GM18519 (cell line): ENCODE data around the gene TCEAL4.
A peak's percentile ranks its signal among the peaks of the same experiment; 100 is the strongest.

Experiments used
- ATAC-seq: cut with Tn5 transposase; IDR thresholded peaks from one replicate; pipeline ENCODE4 v1.9.1; 2021; ENCODE audit warnings: mild to moderate bottlenecking, moderate library complexity; ENCODE audit not compliant: unreplicated experiment, low FRiP score

TCEAL4 gene

GRCh38 chrX:103585411-103586313 is at the start of gene TCEAL4:
TCEAL4 (plus strand) TSS chrX:103585515; CDS start chrX:103586676, 1,161 bp downstream.
- peak; percentile 56 for ATAC-seq

DNA sequence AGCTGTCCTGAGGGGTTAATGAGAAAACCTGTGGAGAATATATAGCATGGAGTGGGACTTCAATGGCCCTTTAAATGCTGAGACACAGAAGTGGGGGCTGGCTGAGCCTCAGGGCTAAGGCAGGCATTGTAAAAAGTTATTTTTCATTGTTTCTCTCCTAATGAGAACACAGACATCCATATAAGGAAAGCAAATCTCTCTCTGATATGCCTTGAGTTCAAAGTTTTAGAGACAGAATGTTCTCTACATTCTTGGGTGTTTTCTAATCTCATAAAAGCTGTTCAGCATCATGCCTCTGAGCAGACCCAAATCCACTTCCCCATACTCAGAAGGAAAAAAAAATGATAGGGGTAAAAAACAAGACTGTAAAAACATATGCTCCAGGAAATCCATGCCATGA is 49.2 kb upstream of the TCEAL4 start:
- no peak for ATAC-seq

- no peak for ATAC-seq
Observed at GRCh38 chrX:103536732-103537131, 48.6 kb upstream of the TCEAL4 start.

DNA sequence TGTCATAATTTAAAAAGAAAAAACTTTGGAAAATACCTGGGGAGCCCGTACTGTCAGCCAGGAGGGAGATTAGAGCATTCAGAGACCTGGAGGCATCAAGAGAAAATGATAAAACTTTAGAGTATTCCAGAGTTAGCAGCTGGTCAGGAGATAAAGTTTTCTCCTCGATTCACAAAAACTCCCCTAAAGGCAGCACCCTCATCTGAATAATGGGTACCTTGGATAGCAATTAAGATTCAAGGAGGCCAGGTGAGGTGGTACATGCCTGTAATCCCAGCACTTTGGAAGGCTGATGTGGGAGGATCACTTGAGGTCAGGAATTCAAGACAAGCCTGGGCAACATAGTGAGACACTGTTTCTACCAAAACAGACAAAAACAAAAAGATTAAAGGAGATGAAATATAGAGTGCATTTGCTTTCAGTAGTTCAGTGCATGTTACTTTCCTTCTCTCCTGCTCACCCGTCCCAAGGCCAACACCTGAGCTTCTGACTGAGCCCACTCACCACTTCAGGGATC is 47.4 kb upstream of the TCEAL4 start:
- no peak for ATAC-seq

DNA sequence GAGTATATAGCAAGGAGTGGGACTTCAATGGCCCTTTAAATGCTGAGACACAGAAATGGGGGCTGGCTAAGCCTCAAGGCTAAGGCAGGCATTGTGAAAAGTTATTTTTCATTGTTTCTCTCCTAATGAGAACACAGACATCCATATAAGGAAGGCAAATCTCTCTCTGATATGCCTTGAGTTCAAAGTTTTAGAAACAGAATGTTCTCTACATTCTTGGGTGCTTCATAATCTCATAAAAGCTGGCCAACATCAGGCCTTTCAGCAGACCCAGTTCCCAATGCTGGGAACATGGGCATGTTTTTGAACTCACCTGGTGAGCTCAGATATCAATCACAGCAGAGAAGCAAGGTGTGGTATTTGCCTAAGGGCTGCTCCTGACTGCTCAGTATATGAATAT is 46.6 kb upstream of the TCEAL4 start:
- no peak for ATAC-seq

GRCh38 chrX:103539695-103540094 is 45.6 kb upstream of the TCEAL4 start:
- no peak for ATAC-seq

DNA sequence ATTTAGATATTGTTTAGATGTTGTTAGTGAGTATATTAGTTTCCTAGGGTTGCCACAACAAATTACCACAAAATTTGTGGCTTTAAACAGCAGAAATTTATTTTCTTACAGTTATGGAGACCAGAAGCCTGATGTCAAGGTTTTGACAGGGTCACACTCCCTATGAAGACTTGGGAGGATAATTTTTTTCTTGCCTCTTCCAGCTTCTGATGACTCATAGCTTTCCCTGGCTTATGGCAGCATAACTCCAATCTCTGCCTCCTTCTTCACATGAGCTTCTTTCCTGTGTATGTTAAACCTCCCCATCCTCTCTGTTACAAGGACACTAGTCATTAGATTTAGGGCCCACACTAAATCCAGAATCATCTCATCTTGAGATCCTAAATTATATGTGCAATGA is 45.2 kb upstream of the TCEAL4 start:
- no peak for ATAC-seq

DNA sequence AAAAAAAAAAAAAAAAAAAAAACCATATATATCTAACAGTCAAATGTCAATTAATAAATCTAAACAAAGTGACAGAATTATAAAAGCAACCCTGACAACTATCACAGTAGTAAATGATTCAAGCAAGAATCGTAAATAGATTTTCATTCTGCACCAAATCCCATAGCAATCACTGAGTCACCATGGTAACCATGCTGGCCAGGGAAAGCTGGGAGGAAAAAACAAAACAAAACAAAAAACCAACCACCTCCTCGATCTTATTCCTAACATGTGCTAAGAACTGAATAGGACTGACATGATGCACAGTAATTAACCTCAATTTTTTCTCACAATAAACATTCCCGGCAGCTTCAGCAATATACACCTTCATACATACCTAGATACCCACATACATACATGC is 35.4 kb upstream of the TCEAL4 start:
- no peak for ATAC-seq

DNA sequence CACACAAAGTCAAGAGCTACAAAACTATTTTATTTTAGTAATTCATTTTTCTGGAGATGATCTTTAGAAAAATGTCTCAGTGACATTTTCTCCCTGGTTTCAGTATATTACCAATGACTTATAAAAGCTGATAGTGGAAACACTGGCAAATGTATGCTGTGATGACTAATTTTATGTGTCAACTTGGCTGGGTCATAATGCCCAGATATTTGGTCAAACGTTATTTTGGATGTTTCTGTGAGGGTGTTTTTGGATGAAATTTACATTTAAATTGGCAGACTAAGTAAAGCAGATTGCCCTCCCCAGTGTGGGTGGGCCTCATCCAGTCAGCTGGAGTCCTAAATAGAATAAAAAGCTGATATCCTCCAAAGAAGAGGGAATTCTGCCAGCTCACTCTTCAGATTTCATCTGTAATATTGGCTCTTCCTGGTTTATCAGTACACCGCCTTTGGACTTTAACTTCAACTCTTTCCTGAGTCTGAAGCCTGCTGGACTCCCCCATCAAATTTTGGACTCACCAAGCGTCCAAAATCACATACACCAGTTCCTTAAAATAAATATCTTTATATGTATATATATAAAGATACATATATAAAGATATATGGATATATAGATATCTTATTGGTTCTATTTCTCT is 34.8 kb upstream of the TCEAL4 start:
- no peak for ATAC-seq

DNA sequence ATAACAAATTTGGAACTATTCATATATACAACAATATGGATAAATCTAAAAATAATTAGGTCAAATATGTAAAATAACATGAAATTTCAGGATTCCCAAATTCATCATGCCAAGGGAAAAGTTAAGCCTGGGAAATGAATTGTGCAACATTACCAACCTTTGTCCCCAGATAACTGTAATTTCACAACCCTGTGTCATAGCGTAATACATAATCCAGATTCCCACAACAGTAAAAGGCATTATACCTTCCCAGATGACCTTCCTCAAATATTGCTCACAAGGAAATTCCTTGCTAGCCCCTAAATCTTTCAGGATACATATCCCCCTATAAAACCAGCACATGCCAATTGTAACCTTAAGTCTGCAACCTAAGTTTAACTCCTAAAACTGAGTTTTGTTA is 33.1 kb upstream of the TCEAL4 start:
- ATAC-seq = no peak

GRCh38 chrX:103554687-103555424 is 30.5 kb upstream of the TCEAL4 start:
- ATAC-seq = peak; percentile 91

DNA sequence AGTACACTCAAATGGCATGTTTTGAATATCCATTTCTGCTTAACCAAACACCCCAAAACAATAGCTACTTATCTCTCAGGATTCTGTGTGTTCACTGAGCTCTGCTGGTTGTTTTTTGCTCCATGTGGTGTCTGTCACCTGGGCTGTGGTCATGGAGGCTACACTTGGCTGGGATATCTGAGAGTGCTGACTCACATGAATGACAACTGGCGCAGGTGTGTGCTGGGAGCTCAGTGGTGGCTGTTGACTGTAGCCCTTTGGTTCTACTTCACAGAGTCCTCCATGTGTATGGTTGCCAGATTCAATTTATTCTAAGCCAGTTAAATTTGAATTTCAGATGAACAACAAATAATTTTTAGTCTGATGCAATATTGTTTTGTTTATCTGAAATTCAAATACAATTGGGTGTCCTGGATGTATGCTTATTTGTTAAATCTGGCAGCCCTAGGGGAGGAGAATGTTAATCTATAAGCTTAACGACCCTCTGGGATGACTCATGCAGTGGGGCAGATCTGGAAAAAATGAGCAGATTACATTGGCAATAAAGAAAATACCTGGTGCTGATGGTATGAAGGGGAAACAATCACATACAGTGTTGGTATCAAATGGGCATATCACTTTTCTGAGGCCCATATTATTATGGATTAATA is 28.2 kb upstream of the TCEAL4 start:
- ATAC-seq = no peak

DNA sequence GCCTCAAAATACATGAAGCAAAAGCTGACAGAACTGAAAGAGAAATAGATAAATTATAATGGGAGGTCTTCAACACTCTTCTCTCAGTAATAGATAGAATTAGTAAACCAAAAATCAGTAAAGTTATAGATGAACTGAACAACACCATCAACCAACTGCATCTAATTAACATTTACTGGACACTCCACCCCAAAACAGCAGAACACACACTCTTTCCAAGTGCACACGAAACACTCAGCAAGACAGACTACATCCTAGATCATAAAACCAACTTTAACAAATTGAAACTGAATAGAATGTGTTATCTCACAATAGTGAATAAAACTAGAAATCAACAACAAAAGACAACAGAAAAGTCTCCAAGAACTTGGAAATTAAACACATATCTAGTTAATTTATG is 25.1 kb upstream of the TCEAL4 start:
- no peak for ATAC-seq

GRCh38 chrX:103562801-103563200 is 22.5 kb upstream of the TCEAL4 start:
- ATAC-seq = no peak

DNA sequence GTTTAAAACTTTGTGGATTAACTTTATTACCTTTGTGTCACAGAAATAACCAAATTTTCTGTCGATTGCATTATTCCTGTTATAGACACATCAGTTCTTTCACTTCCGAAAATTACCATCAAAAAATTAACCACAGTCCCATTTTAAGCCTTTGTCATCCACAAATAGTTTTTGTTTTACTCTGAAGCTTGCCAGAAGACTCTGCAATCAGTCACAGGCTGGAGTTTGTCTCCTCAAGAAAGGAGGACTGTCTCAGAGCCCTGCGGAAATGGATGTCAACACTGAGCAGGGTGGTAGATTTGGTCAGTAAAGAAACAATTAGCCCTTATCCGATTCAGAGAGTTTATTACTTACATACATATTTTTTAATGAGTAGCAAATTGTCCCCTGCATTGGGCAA is 20.1 kb upstream of the TCEAL4 start:
- ATAC-seq = no peak

DNA sequence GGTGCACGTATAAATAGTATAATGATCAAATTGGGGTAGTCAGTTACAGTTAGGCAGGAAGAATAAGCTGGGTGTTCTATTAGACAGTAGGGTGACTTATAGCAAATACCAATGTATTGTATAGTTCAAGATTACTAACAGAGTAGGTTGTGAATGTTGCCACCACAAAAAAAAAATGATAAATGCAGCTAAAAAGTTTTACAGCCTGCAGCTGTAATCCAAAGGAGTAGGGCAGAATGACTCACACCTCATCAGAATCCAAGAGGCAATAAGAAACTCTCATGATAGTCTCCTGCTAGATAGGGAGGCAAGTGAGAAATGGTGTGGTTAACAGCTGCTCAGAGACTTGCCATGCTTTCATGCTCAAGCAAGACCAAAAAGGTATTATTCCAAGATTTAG is 19.6 kb upstream of the TCEAL4 start:
- ATAC-seq = no peak

GRCh38 chrX:103571121-103571520 is 14.2 kb upstream of the TCEAL4 start:
- ATAC-seq = no peak

DNA sequence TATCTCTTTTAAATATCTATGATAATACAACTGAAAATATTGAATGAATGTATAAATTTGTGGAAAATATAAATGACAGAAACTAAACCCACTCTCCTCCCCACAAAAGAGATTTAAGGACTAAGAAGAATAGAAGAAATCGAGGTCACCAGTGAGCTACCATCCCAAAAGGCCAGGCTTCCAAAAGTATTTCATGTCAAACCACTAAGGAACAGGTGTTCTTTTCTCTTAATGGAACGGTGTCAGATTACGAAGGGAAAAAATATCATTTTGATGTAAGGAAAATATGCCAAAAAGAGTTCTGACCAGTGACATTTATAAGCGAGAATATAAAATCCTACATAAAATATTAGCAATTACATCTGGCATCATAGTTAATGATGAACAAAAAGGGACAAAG is 13.6 kb upstream of the TCEAL4 start:
- no peak for ATAC-seq

GRCh38 chrX:103573202-103573601 is 12.1 kb upstream of the TCEAL4 start:
- no peak for ATAC-seq

DNA sequence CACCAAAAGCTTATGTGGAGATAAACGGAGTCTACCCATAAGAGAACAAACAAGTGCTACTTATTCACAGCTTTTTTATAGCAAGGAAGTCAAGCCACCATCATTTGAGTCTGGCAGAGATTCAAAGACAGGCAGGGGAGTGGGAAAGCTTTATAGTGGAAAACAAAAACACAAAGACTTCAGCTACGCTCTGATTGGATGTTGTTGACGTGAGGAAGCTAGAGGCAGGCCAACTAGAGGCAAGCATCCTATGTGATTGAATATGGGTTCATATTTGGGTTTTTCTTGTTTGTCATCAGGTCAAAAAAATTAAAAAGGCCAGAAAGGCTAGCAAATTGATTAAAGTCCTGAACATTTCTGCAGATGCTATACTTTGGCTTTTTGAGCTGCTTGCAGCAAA is 719 bp upstream of the TCEAL4 start:
- no peak for ATAC-seq

- ATAC-seq = no peak
Observed at GRCh38 chrX:103586314-103586646, 965 bp downstream of the TCEAL4 start.
